Spinal cord (tissue), 10 donors: ENCODE measurements around the gene NDUFB2. TPM values are rescaled to one million over a fixed set of nuclear protein-coding genes. Genes with fewer than 3 reads are reported as not detected.
"Not testable (repeated sequence)": the region's sequence is repeated elsewhere in the genome, so short reads cannot be mapped to it uniquely, and the experiment has no call there.

ENCODE experiments used
- DNase-seq, 6 donors: peaks; one replicate each; pipeline versions ENCODE4 v3.0.0 to v3.0.0-alpha.2; 2013 to 2015; ENCODE audit warnings: low spot score in 6 of 6, low read depth in 4 of 6
- H3K27ac ChIP-seq: one replicate; pipeline ENCODE4 v1.5.1; 2013; ENCODE audit warnings: low read depth, low read length, control low read depth
- H3K27me3 ChIP-seq: one replicate; pipeline ENCODE4 v1.6.1; 2013; ENCODE audit warnings: low read length; ENCODE audit not compliant: control insufficient read depth, insufficient read depth
- H3K36me3 ChIP-seq: one replicate; pipeline ENCODE4 v1.6.1; 2013; ENCODE audit warnings: low read length; ENCODE audit not compliant: control insufficient read depth, insufficient read depth
- H3K4me1 ChIP-seq: one replicate; pipeline ENCODE4 v1.6.1; 2013; ENCODE audit warnings: low read length; ENCODE audit not compliant: control insufficient read depth, insufficient read depth
- H3K4me3 ChIP-seq: one replicate; pipeline ENCODE4 v1.5.1; 2013; ENCODE audit warnings: low read depth, low read length, control low read depth
- H3K9me3 ChIP-seq: one replicate; pipeline ENCODE4 v1.6.1; 2013; ENCODE audit warnings: low read length; ENCODE audit not compliant: control insufficient read depth, insufficient read depth
- WGBS: methylation state at CpG from one replicate; pipeline ENCODE4 v1.1.5; 2013; ENCODE audit warnings: missing lambda C conversion rate; ENCODE audit not compliant: insufficient coverage; 5-methylcytosine and 5-hydroxymethylcytosine counted together
- polyA plus RNA-seq, 2 donors: library from polyadenylated mRNA; unstranded; fragments of 120-200 nt; gene quantifications; one replicate each; pipeline ENCODE4 v1.2.1, GENCODE V29; 2013; ENCODE audit not compliant: insufficient read length in 2 of 2
- total RNA-seq, 2 donors: library from RNA; depleted of rRNA in 1 of 2; stranded (reverse); fragments of 120-200 nt in 1 of 2; fragments of >200 nt in 1 of 2; gene quantifications; one replicate each; pipeline versions ENCODE4 v1.2.3 to v1.2.4, GENCODE V29; 2013 to 2014
- donor health status: healthy.

The NDUFB2 gene
- total and polyA plus RNA-seq, 4 donors: 113 to 313 (median 292) TPM

DNA sequence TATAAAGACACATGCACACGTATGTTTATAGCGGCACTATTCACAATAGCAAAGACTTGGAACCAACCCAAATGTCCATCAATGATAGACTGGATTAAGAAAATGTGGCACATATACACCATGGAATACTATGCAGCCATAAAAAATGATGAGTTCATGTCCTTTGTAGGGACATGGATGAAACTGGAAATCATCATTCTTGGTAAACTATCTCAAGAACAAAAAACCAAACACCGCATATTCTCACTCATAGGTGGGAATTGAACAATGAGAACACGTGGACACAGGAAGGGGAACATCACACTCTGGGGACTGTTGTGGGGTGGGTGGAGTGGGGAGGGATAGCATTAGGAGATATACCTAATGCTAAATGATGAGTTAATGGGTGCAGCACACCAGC is 46.7 kb downstream of the NDUFB2 start:
- H3K4me1 ChIP-seq, H3K27ac ChIP-seq, H3K27me3 ChIP-seq, H3K4me3 ChIP-seq, DNase-seq, H3K36me3 ChIP-seq, H3K9me3 ChIP-seq: not testable (repeated sequence)
- no CpG with 5 or more reads among the region's 4 CpGs for whole genome bisulfite sequencing

DNA sequence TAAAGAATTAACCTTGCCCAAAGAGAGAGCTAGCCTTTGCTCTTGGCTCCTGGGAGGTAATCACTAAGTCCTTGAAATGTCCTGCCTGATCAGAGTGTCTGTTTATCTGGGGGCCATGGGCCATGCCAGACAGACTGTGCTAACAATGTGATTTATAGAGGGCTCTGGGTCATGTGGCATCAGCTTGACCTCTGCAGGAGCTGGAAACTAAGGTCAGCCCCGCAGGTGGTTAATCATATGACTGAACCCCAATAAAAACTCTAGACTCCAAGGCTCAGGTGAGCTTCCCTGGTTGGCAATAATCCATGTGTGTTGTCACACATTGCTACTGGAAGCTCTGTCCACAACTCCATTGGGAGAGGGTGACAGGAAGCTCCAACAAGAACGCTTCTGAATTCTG is 47.5 kb downstream of the NDUFB2 start:
- 100% methylated on average over 1 of the region's 2 CpGs for WGBS
- peaks cover 4% of the 10 kb centered on the region for H3K36me3 ChIP-seq
- no peak overlapping the region for H3K27ac ChIP-seq
- H3K4me3 ChIP-seq: no peak overlapping the region
- H3K27me3 ChIP-seq: no peaks in the 10 kb centered on the region
- no peaks in the 10 kb centered on the region for H3K9me3 ChIP-seq
- no peaks in the 10 kb centered on the region for H3K4me1 ChIP-seq
- no peak for DNase-seq

DNA sequence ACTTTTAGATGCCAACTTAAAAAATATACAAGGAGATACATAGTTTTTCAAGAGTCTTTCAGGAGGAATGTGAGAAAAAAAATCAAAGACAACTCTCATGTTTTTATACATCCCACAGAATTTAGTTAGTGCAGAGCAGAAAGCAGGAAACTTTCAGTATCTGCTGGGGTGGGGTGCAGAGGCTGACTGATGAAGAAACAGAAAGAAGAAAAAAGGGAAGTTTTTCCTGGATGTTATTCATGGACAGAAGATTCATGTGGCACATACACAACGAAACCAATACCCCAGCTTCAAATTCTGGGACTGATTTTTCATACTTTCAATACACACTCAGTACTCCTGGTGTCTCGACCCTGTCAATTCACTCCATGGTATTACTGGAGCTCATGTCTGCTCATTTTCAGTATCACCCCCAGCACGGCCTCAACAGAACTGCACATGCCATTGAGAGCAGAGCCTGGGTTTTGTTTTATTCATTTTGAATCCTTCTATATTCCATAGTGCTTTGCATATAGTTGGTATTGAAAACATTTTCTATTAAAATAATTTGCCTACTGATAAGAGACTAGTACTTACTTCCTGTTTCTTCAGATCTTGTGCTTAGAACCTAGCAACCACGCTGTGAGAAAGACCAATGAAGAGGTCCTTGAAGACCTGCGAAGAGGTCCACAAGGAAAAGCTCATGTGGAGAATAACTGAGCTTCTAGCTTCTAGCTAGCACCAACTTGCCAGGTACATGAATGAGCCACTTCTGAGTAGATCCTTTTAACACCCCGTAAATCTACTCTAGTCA is 49.0 kb downstream of the NDUFB2 start:
- H3K27ac ChIP-seq: no peak overlapping the region
- 81% methylated on average over 3 of the region's 6 CpGs for WGBS
- H3K9me3 ChIP-seq: no peaks in the 10 kb centered on the region
- H3K4me1 ChIP-seq: no peaks in the 10 kb centered on the region
- DNase-seq: no peak
- H3K36me3 ChIP-seq: peaks cover 4% of the 10 kb centered on the region
- H3K4me3 ChIP-seq: no peak overlapping the region
- H3K27me3 ChIP-seq: no peaks in the 10 kb centered on the region

DNA sequence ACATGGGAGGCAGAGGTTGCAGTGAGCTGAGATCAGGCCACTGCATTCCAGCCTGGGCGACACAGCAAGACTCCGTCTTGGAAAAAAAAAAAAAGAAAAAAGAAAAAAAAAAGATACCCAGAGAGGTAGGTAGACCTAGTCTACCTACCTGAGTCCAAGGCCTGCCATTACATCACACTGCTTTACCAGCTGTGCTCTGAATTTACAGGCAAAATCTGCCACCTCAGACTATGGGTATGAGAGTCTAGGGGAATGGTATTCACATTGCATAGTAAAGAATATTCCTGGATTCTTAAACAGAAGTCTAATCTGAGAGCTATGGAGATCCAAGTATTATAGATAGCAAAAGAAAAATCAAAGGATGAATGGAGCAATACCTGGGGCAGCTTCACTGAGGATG is 50.2 kb downstream of the NDUFB2 start:
- WGBS: no CpG with 5 or more reads among the region's 2 CpGs
- H3K36me3 ChIP-seq: peaks cover 4% of the 10 kb centered on the region
- H3K27me3 ChIP-seq: no peaks in the 10 kb centered on the region
- DNase-seq: no peak
- no peaks in the 10 kb centered on the region for H3K4me1 ChIP-seq
- no peak overlapping the region for H3K27ac ChIP-seq
- H3K4me3 ChIP-seq: no peak overlapping the region
- no peaks in the 10 kb centered on the region for H3K9me3 ChIP-seq

DNA sequence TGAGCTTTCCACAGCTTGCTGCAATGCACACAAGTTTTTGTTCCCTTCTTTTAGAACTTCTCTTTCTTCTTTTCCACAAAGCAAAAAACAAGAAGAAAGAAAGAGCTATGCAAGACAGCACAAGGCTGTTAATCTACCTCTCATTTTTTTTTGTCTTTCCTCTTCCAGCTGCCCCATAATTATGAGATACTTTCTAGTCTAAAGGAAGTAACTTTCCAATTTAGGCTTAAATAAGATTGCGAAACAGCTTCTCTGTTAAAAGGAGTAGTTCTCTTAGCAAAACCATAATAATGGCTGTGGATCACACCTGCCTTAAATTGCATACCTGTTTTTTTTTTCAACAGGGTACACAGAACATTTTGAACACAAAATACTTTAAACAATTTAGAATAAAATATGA is 56.0 kb downstream of the NDUFB2 start:
- no peaks in the 10 kb centered on the region for H3K36me3 ChIP-seq
- WGBS: no CpG with 5 or more reads among the region's 1 CpG

DNA sequence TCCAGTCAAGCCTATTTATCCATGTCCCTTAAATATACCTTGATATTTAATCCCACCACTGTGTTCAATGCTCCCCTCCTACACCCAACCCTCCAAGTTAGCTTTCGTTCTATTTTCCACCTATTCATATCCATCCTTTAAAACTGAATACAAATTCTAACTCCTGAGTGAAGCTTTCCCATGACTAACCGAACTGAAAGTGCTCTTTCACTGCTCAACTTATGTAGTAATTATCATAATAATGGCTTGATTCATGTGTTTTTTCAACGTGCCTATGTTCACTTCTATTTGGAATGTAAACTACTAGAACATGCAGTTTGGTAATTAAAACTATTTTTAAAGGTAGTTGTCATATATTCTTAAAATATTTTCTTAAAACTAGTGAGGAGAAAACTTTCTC is 58.0 kb downstream of the NDUFB2 start:
- H3K9me3 ChIP-seq: no peaks in the 10 kb centered on the region
- H3K4me3 ChIP-seq: no peak overlapping the region
- H3K27me3 ChIP-seq: no peaks in the 10 kb centered on the region
- DNase-seq: no peak
- H3K4me1 ChIP-seq: no peaks in the 10 kb centered on the region
- WGBS: 0% methylated on average over 1 of the region's 3 CpGs
- H3K27ac ChIP-seq: no peak overlapping the region
- no peaks in the 10 kb centered on the region for H3K36me3 ChIP-seq

More for the DNA sequence above, 56.0 kb downstream of the NDUFB2 start:
- no peak overlapping the region for H3K27ac ChIP-seq
- no peaks in the 10 kb centered on the region for H3K9me3 ChIP-seq
- no peak overlapping the region for H3K4me3 ChIP-seq
- H3K27me3 ChIP-seq: no peaks in the 10 kb centered on the region
- no peak for DNase-seq
- no peaks in the 10 kb centered on the region for H3K4me1 ChIP-seq

Other genes with a start within 250 kb of the NDUFB2 start
- gene MKRN1, start 217.2 kb upstream of the NDUFB2 start, total RNA-seq: 100 to 1,000 TPM in 1 of 2 donors, 10 to 100 TPM in 1; 84.2 to 102 TPM
- 100 to 1,000 TPM; 142 to 151 TPM for gene MKRN1, start 217.2 kb upstream of the NDUFB2 start, polyA plus RNA-seq
- 10 to 100 TPM; 23.7 to 26.3 TPM for gene DENND2A, start 55.9 kb upstream of the NDUFB2 start, total RNA-seq
- gene DENND2A, start 55.9 kb upstream of the NDUFB2 start, polyA plus RNA-seq: 10 to 100 TPM; 51.7 to 51.9 TPM
- gene ADCK2, start 23.8 kb upstream of the NDUFB2 start, total RNA-seq: 10 to 100 TPM; 23.5 to 28.7 TPM
- gene ADCK2, start 23.8 kb upstream of the NDUFB2 start, polyA plus RNA-seq: 10 to 100 TPM; 38.8 to 40.6 TPM
- 10 to 100 TPM; 39.5 to 71.4 TPM for gene BRAF, start 228.2 kb downstream of the NDUFB2 start, total RNA-seq
- 10 to 100 TPM; 21.7 to 22.7 TPM for gene BRAF, start 228.2 kb downstream of the NDUFB2 start, polyA plus RNA-seq